ENCODE data around the gene LPIN1.

DNA sequence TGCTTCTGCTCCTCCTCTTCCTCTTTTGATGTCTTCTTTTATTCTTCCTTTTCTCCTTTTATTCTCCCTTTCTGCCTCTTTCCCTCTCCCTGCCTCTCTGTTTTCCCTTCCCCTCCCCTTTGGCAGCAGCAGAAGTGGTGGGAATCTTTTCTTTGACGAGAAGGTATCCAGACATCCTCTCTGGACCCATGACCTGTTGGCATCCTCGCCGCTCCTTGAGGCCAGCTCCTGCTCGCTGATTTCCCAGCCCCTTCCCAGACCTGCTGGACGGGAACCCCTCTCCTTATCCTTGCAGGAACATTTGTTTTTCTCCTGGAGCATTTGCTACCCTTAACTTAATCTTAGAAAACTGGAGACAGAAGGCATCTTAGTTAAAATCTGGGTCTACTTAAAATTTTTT is 130.5 kb downstream of the LPIN1 start:
- TF ChIP-seq REST (IDR thresholded peaks at IDR 0.05; ENCODE audit: low read depth): no peak
- TF ChIP-seq EP300 (IDR thresholded peaks at IDR 0.05; ENCODE audit: borderline replicate concordance): no peak
- TF ChIP-seq RAD21 (IDR thresholded peaks at IDR 0.05; ENCODE audit: low read depth): no peak
- no peak for TF ChIP-seq TEAD4 (IDR thresholded peaks at IDR 0.05)
- TF ChIP-seq NFIC (IDR thresholded peaks at IDR 0.05): no peak
- no peak for TF ChIP-seq MAX (IDR thresholded peaks at IDR 0.05)
- no peak for TF ChIP-seq EGR1 (IDR thresholded peaks at IDR 0.05)
- TF ChIP-seq USF1 (IDR thresholded peaks at IDR 0.05): no peak
- TF ChIP-seq CEBPB (IDR thresholded peaks at IDR 0.05): no peak
- no peak for TF ChIP-seq TCF12 (IDR thresholded peaks at IDR 0.05; ENCODE audit: low read depth)
- no peak for TF ChIP-seq TAF1 (IDR thresholded peaks at IDR 0.05; ENCODE audit: low read depth)
- TF ChIP-seq FOXM1 (IDR thresholded peaks at IDR 0.05; ENCODE audit: borderline replicate concordance, low read depth): no peak
- no peak for TF ChIP-seq YY1 (IDR thresholded peaks at IDR 0.05; ENCODE audit: low read depth)
